HL-60 (cell line): ENCODE results near the gene RPUSD1.
"Not testable (repeated sequence)": the region's sequence is repeated elsewhere in the genome, so short reads cannot be mapped to it uniquely, and the experiment has no call there.

ENCODE experiments used
- DNase-seq, 2 experiments: peaks; one replicate each; pipeline ENCODE4 v3.0.0-alpha.2; 2010 to 2020; ENCODE audit warnings: low read depth in 1 of 2, low spot score in 1 of 2
- H3K27ac ChIP-seq: fragments of 250-450 bp; sonication (Bioruptor Pico); replicated peaks from 2 replicates; pipeline ENCODE4 v1.5.1; 2020; ENCODE audit warnings: mild to moderate bottlenecking, moderate library complexity
- H3K27me3 ChIP-seq: fragments of 250-450 bp; sonication (Bioruptor Pico); 2 replicates; pipeline ENCODE4 v1.5.1; 2021; ENCODE audit warnings: mild to moderate bottlenecking, moderate library complexity; ENCODE audit not compliant: insufficient read depth, poor library complexity, severe bottlenecking
- H3K4me3 ChIP-seq: replicated peaks from 2 replicates; pipeline ENCODE4 v1.5.1; 2011; ENCODE audit warnings: mild to moderate bottlenecking, control low read depth, low read length; ENCODE audit not compliant: insufficient read depth
- CTCF ChIP-seq: IDR thresholded peaks from one replicate; pipeline ENCODE4 v1.5.1; 2011; ENCODE audit warnings: low read length, control low read depth, inconsistent platforms; ENCODE audit not compliant: insufficient read depth
- GABPA ChIP-seq: IDR thresholded peaks from 2 replicates; pipeline ENCODE4 v1.6.1; 2012; ENCODE audit warnings: low read depth
- POLR2AphosphoS5 ChIP-seq: IDR thresholded peaks from 2 replicates; pipeline ENCODE4 v1.6.1; 2012; ENCODE audit warnings: low read depth
- REST ChIP-seq: IDR thresholded peaks from 2 replicates; pipeline ENCODE4 v1.6.1; 2012; ENCODE audit warnings: low read depth; ENCODE audit not compliant: insufficient replicate concordance
- SPI1 ChIP-seq: IDR thresholded peaks from 2 replicates; pipeline ENCODE4 v1.6.1; 2012; ENCODE audit warnings: low read depth, mild to moderate bottlenecking, borderline replicate concordance

RPUSD1 gene

GRCh38 chr16:777826-778225 is 10.4 kb downstream of the RPUSD1 start:
- H3K4me3 ChIP-seq: no peak overlapping the region
- peaks cover 11% of the 10 kb centered on the region for H3K27me3 ChIP-seq
- DNase-seq: no peak
- no peak for TF ChIP-seq SPI1
- TF ChIP-seq GABPA: no peak
- no peak for TF ChIP-seq CTCF
- no peak for TF ChIP-seq REST
- no peak for TF ChIP-seq POLR2AphosphoS5
- H3K27ac ChIP-seq: no peak overlapping the region

- no peak for TF ChIP-seq SPI1
- TF ChIP-seq CTCF: no peak
- no peak for TF ChIP-seq REST
- no peak for TF ChIP-seq POLR2AphosphoS5
- no peak for TF ChIP-seq GABPA
- Histone ChIP-seq H3K27me3 (peaks cover 6% of the 10 kb centered on the region), H3K27ac (no peak overlapping the region), H3K4me3 (no peak overlapping the region)
- DNase-seq: no peak
These were observed 11.4 kb downstream of the RPUSD1 start for GRCh38 chr16:776824-777223.

- H3K27me3 ChIP-seq, DNase-seq, H3K4me3 ChIP-seq, H3K27ac ChIP-seq: not testable (repeated sequence)
These were observed 11.9 kb downstream of the RPUSD1 start for GRCh38 chr16:776298-776697.

- Histone ChIP-seq H3K4me3 (no peak overlapping the region), H3K27ac (no peak overlapping the region), H3K27me3 (peaks cover 3% of the 10 kb centered on the region)
- DNase-seq: no peak
- TF ChIP-seq POLR2AphosphoS5 (no peak), GABPA (no peak), CTCF (no peak), SPI1 (no peak), REST (no peak)
These were observed 12.9 kb downstream of the RPUSD1 start for GRCh38 chr16:775236-775796.
